ENCODE data around the gene FOXP1. TPM values are rescaled to one million over a fixed set of nuclear protein-coding genes. Genes with fewer than 3 reads are reported as not detected.

FOXP1 gene
- polyA plus RNA-seq, 1 donor from 2014 or later, result 5.6 TPM

GRCh38 chr3:71112576-71112975 lies 471.0 kb downstream of the FOXP1 start:
- H3K36me3 ChIP-seq (ENCODE audit: insufficient read depth, low read length), result no peaks in the 10 kb centered on the region
- no peaks in the 10 kb centered on the region for H3K79me2 ChIP-seq (replicated peaks; ENCODE audit: insufficient read depth, low read length)
- no peak overlapping the region for H3K4me3 ChIP-seq (ENCODE audit: low read length)
- no peaks in the 10 kb centered on the region for H3K9me3 ChIP-seq (ENCODE audit: low read length)
- no peak overlapping the region for H3K4me2 ChIP-seq (ENCODE audit: low read length)
- H3K27me3 ChIP-seq (ENCODE audit: insufficient read depth, low read depth, low read length), result no peaks in the 10 kb centered on the region
- H4K20me1 ChIP-seq (ENCODE audit: insufficient read depth), result no peaks in the 10 kb centered on the region
- H3K9me2 ChIP-seq (ENCODE audit: insufficient read depth, low read length), result no peaks in the 10 kb centered on the region
- TF ChIP-seq SMC3 (conservative IDR thresholded peaks at IDR 0.05; ENCODE audit: poor library complexity), result no peak
- TF ChIP-seq MXI1 (conservative IDR thresholded peaks at IDR 0.05; ENCODE audit: poor library complexity, severe bottlenecking), result no peak
- TF ChIP-seq CTCF (IDR thresholded peaks at IDR 0.05; ENCODE audit: poor library complexity, severe bottlenecking), result no peak
- no peak overlapping the region for H3K27ac ChIP-seq (ENCODE audit: low read length)
- no peaks in the 10 kb centered on the region for H3F3A ChIP-seq (ENCODE audit: insufficient read depth, low read length, poor library complexity, severe bottlenecking)
- no peak overlapping the region for H3K9ac ChIP-seq (ENCODE audit: low read length)
- H2AFZ ChIP-seq (ENCODE audit: low read depth, low read length), result no peak overlapping the region

- Histone ChIP-seq H3K36me3 (ENCODE audit: insufficient read depth, low read length) (no peaks in the 10 kb centered on the region), H3K79me2 (replicated peaks; ENCODE audit: insufficient read depth, low read length) (no peaks in the 10 kb centered on the region), H3K9me3 (ENCODE audit: low read length) (no peaks in the 10 kb centered on the region), H3K4me2 (ENCODE audit: low read length) (no peak overlapping the region), H3K27ac (ENCODE audit: low read length) (no peak overlapping the region), H4K20me1 (ENCODE audit: insufficient read depth) (no peaks in the 10 kb centered on the region), H3K4me3 (ENCODE audit: low read length) (no peak overlapping the region), H3F3A (ENCODE audit: insufficient read depth, low read length, poor library complexity, severe bottlenecking) (no peaks in the 10 kb centered on the region), H3K9me2 (ENCODE audit: insufficient read depth, low read length) (no peaks in the 10 kb centered on the region), H3K9ac (ENCODE audit: low read length) (no peak overlapping the region), H3K27me3 (ENCODE audit: insufficient read depth, low read depth, low read length) (no peaks in the 10 kb centered on the region), H2AFZ (ENCODE audit: low read depth, low read length) (no peak overlapping the region)
- TF ChIP-seq POLR2AphosphoS5 (IDR thresholded peaks at IDR 0.05) (no peak), SMC3 (conservative IDR thresholded peaks at IDR 0.05; ENCODE audit: poor library complexity) (no peak), CTCF (IDR thresholded peaks at IDR 0.05; ENCODE audit: poor library complexity, severe bottlenecking) (no peak), EP300 (conservative IDR thresholded peaks at IDR 0.05; ENCODE audit: poor library complexity, severe bottlenecking) (no peak), RAD21 (conservative IDR thresholded peaks at IDR 0.05) (no peak), MXI1 (conservative IDR thresholded peaks at IDR 0.05; ENCODE audit: poor library complexity, severe bottlenecking) (no peak), EZH2 (IDR thresholded peaks at IDR 0.05; ENCODE audit: borderline replicate concordance, insufficient read depth, low read length, poor library complexity, severe bottlenecking) (no peak), REST (IDR thresholded peaks at IDR 0.05; ENCODE audit: borderline replicate concordance) (no peak), TAF1 (IDR thresholded peaks at IDR 0.05; ENCODE audit: low read depth) (no peak)
These were observed 471.6 kb downstream of the FOXP1 start for GRCh38 chr3:71111784-71112440.
